ENCODE measurements around the gene CPLX4.

- TF ChIP-seq RAD21 (IDR thresholded peaks at IDR 0.05 in 1 of 2, conservative IDR thresholded peaks at IDR 0.05 in 1 of 2; ENCODE audit: low read depth in 2 of 2, low read length in 2 of 2): no peak
- TF ChIP-seq CTCF (IDR thresholded peaks at IDR 0.05; ENCODE audit: control extremely low read depth in 1 of 3, insufficient read depth in 1 of 3, low read depth in 1 of 3, low read length in 3 of 3): no peak
- no peak for TF ChIP-seq SP1 (IDR thresholded peaks at IDR 0.05; ENCODE audit: low read depth, low read length)
- TF ChIP-seq RXRA (IDR thresholded peaks at IDR 0.05; ENCODE audit: insufficient read depth, low read depth, low read length): no peak
- TF ChIP-seq TCF12 (IDR thresholded peaks at IDR 0.05; ENCODE audit: low read depth, low read length): no peak
- no peak for TF ChIP-seq POLR2A (IDR thresholded peaks at IDR 0.05; ENCODE audit: control extremely low read depth in 1 of 2, low read depth in 2 of 2, low read length in 2 of 2)
- TF ChIP-seq EP300 (IDR thresholded peaks at IDR 0.05; ENCODE audit: borderline replicate concordance in 1 of 2, low read depth in 2 of 2, low read length in 2 of 2): no peak
- no peak for TF ChIP-seq POLR2AphosphoS5 (IDR thresholded peaks at IDR 0.05; ENCODE audit: low read depth, low read length)
- no peak for TF ChIP-seq NRF1 (IDR thresholded peaks at IDR 0.05; ENCODE audit: low read depth, low read length)
- TF ChIP-seq SIN3A (conservative IDR thresholded peaks at IDR 0.05 in 1 of 2, IDR thresholded peaks at IDR 0.05 in 1 of 2; ENCODE audit: low read depth in 1 of 2, low read length in 2 of 2): no peak
- no peak for TF ChIP-seq PHF8 (conservative IDR thresholded peaks at IDR 0.05; ENCODE audit: low read depth, low read length)
- TF ChIP-seq GABPA (IDR thresholded peaks at IDR 0.05; ENCODE audit: borderline replicate concordance, insufficient read depth, low read length): no peak
Observed at GRCh38 chr18:59358414-59358711, 39.9 kb upstream of the CPLX4 start.

Measured in H1 (cell line).